Activated B cell treated with CpG ODN at 0.5 μM for 24 hours (primary cell): ENCODE measurements around the gene IL15RA. TPM values are rescaled to one million over a fixed set of nuclear protein-coding genes. Genes with fewer than 3 reads are reported as not detected.

Source experiments
- ATAC-seq: fragments of 200-7000 bp; cut with Tn5 transposase; one replicate; pipeline ENCODE4 v1.10.0; 2021; ENCODE audit warnings: low read depth, mild to moderate bottlenecking, moderate library complexity
- CTCF ChIA-PET: fragments of 350-600 bp; sonication (Branson Sonifier 250); formaldehyde crosslinking; loops from one replicate; lab custom pipeline; 2021; ENCODE audit warnings: antibody characterized with exemption; lab: Charles Lee
- POLR2A ChIA-PET: fragments of 350-600 bp; sonication (Branson Sonifier 250); formaldehyde crosslinking; loops from one replicate; lab custom pipeline; 2021; ENCODE audit warnings: antibody characterized with exemption; lab: Charles Lee
- DNase-seq: peaks from one replicate; pipeline ENCODE4 v3.0.0; 2022
- H3K27ac Mint-ChIP-seq: one replicate; pipeline ENCODE4 v1.8.0; 2020; ENCODE audit warnings: mixed read lengths
- H3K27me3 Mint-ChIP-seq: one replicate; pipeline ENCODE4 v1.8.0; 2021; ENCODE audit warnings: mixed read lengths
- H3K36me3 Mint-ChIP-seq: one replicate; pipeline ENCODE4 v1.8.0; 2021; ENCODE audit warnings: low read depth, mixed read lengths
- H3K4me1 Mint-ChIP-seq: one replicate; pipeline ENCODE4 v1.8.0; 2021; ENCODE audit warnings: mixed read lengths
- H3K4me3 Mint-ChIP-seq: one replicate; pipeline ENCODE4 v1.8.0; 2020; ENCODE audit warnings: mild to moderate bottlenecking, mixed read lengths
- H3K9me3 Mint-ChIP-seq: one replicate; pipeline ENCODE4 v1.8.0; 2020; ENCODE audit warnings: mixed read lengths
- CTCF ChIP-seq: fragments of 200-600 bp; IDR thresholded peaks from one replicate; pipeline ENCODE4 v1.8.0; 2022; ENCODE audit warnings: antibody characterized with exemption, mild to moderate bottlenecking
- intact Hi-C: fragments of 100-400 bp; cut with micrococcal nuclease; formaldehyde crosslinking; loops from one replicate; pipeline ENCODE4 v1.15.1; 2024
- total RNA-seq: library from RNA; stranded (reverse); gene quantifications from 2 replicates; pipeline ENCODE4 v1.2.3, GENCODE V29; 2022

The IL15RA gene
- total RNA-seq, 1 donor from 2014 or later, result 19.1 TPM

- Mint-ChIP-seq H3K36me3 (peaks cover 28% of the 10 kb centered on the region), H3K4me3 (no peak overlapping the region), H3K27me3 (no peaks in the 10 kb centered on the region), H3K4me1 (peaks cover 10% of the 10 kb centered on the region), H3K27ac (peak overlapping the region; percentile 9), H3K9me3 (no peaks in the 10 kb centered on the region)
- CTCF ChIA-PET, result no interaction called here
- ATAC-seq (no peak), DNase-seq (no peak)
- TF ChIP-seq CTCF, result no peak
- POLR2A ChIA-PET, result interaction anchor here (0.7 kb wide), 1 partner anchor 110 kb away, joined by 4 read pairs; no protein-coding TSS in a partner anchor
- intact Hi-C loops, result no loop called here
Measured at GRCh38 chr10:5940807-5941218, 36.5 kb downstream of the IL15RA start.

- DNase-seq (no peak), ATAC-seq (no peak)
- H3K27me3 Mint-ChIP-seq, result no peaks in the 10 kb centered on the region
- CTCF ChIA-PET, result no interaction called here
- no peak for TF ChIP-seq CTCF
- no peak overlapping the region for H3K27ac Mint-ChIP-seq
- POLR2A ChIA-PET, result no interaction called here
- H3K4me3 Mint-ChIP-seq, result no peak overlapping the region
- H3K36me3 Mint-ChIP-seq, result peaks cover 44% of the 10 kb centered on the region
- no peaks in the 10 kb centered on the region for H3K9me3 Mint-ChIP-seq
- peaks cover 5% of the 10 kb centered on the region for H3K4me1 Mint-ChIP-seq
- intact Hi-C loops, result no loop called here
Measured at GRCh38 chr10:5938291-5938690, 39.1 kb downstream of the IL15RA start.

- Mint-ChIP-seq H3K36me3 (peaks cover 54% of the 10 kb centered on the region), H3K4me3 (no peak overlapping the region), H3K27ac (no peak overlapping the region), H3K4me1 (peaks cover 5% of the 10 kb centered on the region), H3K9me3 (no peaks in the 10 kb centered on the region), H3K27me3 (no peaks in the 10 kb centered on the region)
- POLR2A ChIA-PET, result no interaction called here
- intact Hi-C loops, result no loop called here
- CTCF ChIA-PET, result no interaction called here
- DNase-seq (no peak), ATAC-seq (no peak)
- no peak for TF ChIP-seq CTCF
Measured at GRCh38 chr10:5937016-5937415, 40.3 kb downstream of the IL15RA start.

- ATAC-seq (no peak), DNase-seq (no peak)
- H3K9me3 Mint-ChIP-seq, result no peaks in the 10 kb centered on the region
- intact Hi-C loops, result no loop called here
- CTCF ChIA-PET, result no interaction called here
- H3K36me3 Mint-ChIP-seq, result peaks cover 64% of the 10 kb centered on the region
- no peak overlapping the region for H3K4me3 Mint-ChIP-seq
- H3K4me1 Mint-ChIP-seq, result peaks cover 2% of the 10 kb centered on the region
- TF ChIP-seq CTCF, result no peak
- H3K27ac Mint-ChIP-seq, result no peak overlapping the region
- no peaks in the 10 kb centered on the region for H3K27me3 Mint-ChIP-seq
- POLR2A ChIA-PET, result no interaction called here
Measured at GRCh38 chr10:5935628-5936027, 41.7 kb downstream of the IL15RA start.

- H3K27ac Mint-ChIP-seq, result no peak overlapping the region
- no peak for ATAC-seq
- POLR2A ChIA-PET, result no interaction called here
- DNase-seq, result no peak
- CTCF ChIA-PET, result no interaction called here
- no peaks in the 10 kb centered on the region for H3K4me1 Mint-ChIP-seq
- intact Hi-C loops, result no loop called here
- no peak for TF ChIP-seq CTCF
- no peaks in the 10 kb centered on the region for H3K27me3 Mint-ChIP-seq
- H3K9me3 Mint-ChIP-seq, result no peaks in the 10 kb centered on the region
- H3K4me3 Mint-ChIP-seq, result no peak overlapping the region
- H3K36me3 Mint-ChIP-seq, result peaks cover 80% of the 10 kb centered on the region
Measured at GRCh38 chr10:5933909-5934546, 43.3 kb downstream of the IL15RA start.
